Measurements from ENCODE around the gene RPL7A.

DNA sequence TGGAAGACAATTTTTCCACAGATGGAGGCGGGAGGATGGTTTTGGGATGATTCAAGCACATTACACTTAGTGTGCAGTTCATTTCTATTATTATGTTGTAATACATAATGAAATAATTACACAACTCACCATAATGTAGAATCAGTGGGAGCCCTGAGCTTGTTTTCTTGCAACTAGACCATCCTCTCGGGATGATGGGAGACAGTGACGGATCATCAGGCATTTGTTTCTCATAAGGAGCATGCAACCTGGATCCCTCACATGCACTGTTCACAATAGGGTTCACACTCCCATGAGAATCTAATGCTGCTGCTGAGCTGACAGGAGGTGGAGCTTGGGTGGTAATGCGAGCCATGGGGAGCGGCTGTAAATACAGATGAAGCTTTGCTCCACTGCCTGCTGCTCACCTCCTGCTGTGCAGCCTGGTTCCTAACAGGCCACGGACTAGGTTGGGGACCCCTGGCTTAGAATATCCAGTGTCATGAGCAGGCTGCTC, 29.8 kb downstream of the RPL7A start:
- TF ChIP-seq, protein P1, sequence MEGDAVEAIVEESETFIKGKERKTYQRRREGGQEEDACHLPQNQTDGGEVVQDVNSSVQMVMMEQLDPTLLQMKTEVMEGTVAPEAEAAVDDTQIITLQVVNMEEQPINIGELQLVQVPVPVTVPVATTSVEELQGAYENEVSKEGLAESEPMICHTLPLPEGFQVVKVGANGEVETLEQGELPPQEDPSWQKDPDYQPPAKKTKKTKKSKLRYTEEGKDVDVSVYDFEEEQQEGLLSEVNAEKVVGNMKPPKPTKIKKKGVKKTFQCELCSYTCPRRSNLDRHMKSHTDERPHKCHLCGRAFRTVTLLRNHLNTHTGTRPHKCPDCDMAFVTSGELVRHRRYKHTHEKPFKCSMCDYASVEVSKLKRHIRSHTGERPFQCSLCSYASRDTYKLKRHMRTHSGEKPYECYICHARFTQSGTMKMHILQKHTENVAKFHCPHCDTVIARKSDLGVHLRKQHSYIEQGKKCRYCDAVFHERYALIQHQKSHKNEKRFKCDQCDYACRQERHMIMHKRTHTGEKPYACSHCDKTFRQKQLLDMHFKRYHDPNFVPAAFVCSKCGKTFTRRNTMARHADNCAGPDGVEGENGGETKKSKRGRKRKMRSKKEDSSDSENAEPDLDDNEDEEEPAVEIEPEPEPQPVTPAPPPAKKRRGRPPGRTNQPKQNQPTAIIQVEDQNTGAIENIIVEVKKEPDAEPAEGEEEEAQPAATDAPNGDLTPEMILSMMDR (IDR thresholded peaks at IDR 0.05), result no peak
- no peak for TF ChIP-seq POLR2A (IDR thresholded peaks at IDR 0.05)
